Breast epithelium (tissue), 3 donors: ENCODE data around the gene WSB2.
"Not testable (repeated sequence)": the region's sequence is repeated elsewhere in the genome, so short reads cannot be mapped to it uniquely, and the experiment has no call there.

Source experiments
- CTCF ChIP-seq, 3 donors: fragments of 450-650 bp; IDR thresholded peaks; one replicate each; pipeline ENCODE4 v1.5.1; 2016 to 2017; ENCODE audit warnings: antibody characterized with exemption in 3 of 3, mild to moderate bottlenecking in 3 of 3, moderate library complexity in 3 of 3
- POLR2A ChIP-seq: fragments of 450-650 bp; IDR thresholded peaks from one replicate; pipeline ENCODE4 v1.6.1; 2016; ENCODE audit warnings: antibody characterized with exemption, mild to moderate bottlenecking, moderate library complexity
- POLR2AphosphoS5 ChIP-seq, 3 donors: sonication (generic); formaldehyde crosslinking; IDR thresholded peaks; one replicate each; pipeline ENCODE4 v1.6.1; 2017; ENCODE audit warnings: antibody characterized with exemption in 3 of 3

- not testable (repeated sequence) for TF ChIP-seq CTCF (IDR thresholded peaks at IDR 0.05); POLR2A; POLR2AphosphoS5 (IDR thresholded peaks at IDR 0.05)
Observed at GRCh38 chr12:117999806-118000205, 61.2 kb downstream of the WSB2 start.
